Measurements from ENCODE around the gene NPEPPS.
"Not testable (repeated sequence)": the region's sequence is repeated elsewhere in the genome, so short reads cannot be mapped to it uniquely, and the experiment has no call there.

DNA sequence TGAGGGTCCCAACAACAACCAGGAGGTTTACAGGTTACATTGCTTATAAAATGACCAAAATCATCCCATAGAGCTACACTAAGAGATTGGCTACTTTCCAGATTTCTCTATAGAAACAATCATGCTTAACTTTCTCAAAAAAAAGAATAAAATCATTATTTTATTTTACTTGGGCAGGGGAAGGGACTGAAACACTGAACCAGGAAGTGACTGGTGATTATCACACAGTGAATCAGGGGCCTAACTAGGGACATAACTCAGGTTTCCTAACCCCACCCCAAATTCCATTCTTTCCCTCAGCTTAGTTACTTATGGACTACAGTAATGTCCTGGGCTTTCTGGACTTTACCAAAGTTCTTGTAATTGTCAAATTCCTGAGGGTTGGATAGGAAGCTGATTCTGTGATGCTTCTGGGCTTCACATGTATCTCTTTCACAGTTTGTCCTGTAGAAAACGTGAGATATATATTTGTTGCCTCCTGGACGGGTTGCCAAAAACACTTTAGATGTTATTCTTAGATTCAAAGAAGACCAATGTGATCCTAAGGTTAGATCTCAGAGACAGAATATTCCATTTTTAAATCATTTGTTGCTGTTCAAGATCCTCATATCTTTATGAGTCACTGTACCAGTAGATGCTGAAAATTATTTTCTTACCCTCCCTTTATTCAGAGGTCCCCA is 28.0 kb upstream of the NPEPPS start:
- not testable (repeated sequence) for TF ChIP-seq ZNF423 (tag by site-specific recombination; IDR thresholded peaks at IDR 0.05)
- TF ChIP-seq, protein P1, sequence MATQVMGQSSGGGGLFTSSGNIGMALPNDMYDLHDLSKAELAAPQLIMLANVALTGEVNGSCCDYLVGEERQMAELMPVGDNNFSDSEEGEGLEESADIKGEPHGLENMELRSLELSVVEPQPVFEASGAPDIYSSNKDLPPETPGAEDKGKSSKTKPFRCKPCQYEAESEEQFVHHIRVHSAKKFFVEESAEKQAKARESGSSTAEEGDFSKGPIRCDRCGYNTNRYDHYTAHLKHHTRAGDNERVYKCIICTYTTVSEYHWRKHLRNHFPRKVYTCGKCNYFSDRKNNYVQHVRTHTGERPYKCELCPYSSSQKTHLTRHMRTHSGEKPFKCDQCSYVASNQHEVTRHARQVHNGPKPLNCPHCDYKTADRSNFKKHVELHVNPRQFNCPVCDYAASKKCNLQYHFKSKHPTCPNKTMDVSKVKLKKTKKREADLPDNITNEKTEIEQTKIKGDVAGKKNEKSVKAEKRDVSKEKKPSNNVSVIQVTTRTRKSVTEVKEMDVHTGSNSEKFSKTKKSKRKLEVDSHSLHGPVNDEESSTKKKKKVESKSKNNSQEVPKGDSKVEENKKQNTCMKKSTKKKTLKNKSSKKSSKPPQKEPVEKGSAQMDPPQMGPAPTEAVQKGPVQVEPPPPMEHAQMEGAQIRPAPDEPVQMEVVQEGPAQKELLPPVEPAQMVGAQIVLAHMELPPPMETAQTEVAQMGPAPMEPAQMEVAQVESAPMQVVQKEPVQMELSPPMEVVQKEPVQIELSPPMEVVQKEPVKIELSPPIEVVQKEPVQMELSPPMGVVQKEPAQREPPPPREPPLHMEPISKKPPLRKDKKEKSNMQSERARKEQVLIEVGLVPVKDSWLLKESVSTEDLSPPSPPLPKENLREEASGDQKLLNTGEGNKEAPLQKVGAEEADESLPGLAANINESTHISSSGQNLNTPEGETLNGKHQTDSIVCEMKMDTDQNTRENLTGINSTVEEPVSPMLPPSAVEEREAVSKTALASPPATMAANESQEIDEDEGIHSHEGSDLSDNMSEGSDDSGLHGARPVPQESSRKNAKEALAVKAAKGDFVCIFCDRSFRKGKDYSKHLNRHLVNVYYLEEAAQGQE (tag by site-specific recombination; IDR thresholded peaks at IDR 0.05): not testable (repeated sequence)
- TF ChIP-seq, protein P2, sequence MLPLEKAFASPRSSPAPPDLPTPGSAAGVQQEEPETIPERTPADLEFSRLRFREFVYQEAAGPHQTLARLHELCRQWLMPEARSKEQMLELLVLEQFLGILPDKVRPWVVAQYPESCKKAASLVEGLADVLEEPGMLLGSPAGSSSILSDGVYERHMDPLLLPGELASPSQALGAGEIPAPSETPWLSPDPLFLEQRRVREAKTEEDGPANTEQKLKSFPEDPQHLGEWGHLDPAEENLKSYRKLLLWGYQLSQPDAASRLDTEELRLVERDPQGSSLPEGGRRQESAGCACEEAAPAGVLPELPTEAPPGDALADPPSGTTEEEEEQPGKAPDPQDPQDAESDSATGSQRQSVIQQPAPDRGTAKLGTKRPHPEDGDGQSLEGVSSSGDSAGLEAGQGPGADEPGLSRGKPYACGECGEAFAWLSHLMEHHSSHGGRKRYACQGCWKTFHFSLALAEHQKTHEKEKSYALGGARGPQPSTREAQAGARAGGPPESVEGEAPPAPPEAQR (tag by site-specific recombination; IDR thresholded peaks at IDR 0.05): not testable (repeated sequence)
- TF ChIP-seq, protein P3, sequence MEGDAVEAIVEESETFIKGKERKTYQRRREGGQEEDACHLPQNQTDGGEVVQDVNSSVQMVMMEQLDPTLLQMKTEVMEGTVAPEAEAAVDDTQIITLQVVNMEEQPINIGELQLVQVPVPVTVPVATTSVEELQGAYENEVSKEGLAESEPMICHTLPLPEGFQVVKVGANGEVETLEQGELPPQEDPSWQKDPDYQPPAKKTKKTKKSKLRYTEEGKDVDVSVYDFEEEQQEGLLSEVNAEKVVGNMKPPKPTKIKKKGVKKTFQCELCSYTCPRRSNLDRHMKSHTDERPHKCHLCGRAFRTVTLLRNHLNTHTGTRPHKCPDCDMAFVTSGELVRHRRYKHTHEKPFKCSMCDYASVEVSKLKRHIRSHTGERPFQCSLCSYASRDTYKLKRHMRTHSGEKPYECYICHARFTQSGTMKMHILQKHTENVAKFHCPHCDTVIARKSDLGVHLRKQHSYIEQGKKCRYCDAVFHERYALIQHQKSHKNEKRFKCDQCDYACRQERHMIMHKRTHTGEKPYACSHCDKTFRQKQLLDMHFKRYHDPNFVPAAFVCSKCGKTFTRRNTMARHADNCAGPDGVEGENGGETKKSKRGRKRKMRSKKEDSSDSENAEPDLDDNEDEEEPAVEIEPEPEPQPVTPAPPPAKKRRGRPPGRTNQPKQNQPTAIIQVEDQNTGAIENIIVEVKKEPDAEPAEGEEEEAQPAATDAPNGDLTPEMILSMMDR (tag by site-specific recombination; IDR thresholded peaks at IDR 0.05): not testable (repeated sequence)

Data from HEK293 (cell line).